RWPE1 (cell line): Measurements from ENCODE around the gene ADGRL3.

Experiments
- CTCF ChIA-PET: fragments of 350-600 bp; sonication (Branson Sonifier 250); formaldehyde crosslinking; extraction: SDS; loops from one replicate; lab custom pipeline; 2021; lab: Yijun Ruan, JAX
- POLR2A ChIA-PET: fragments of 400-600 bp; formaldehyde crosslinking; extraction: SDS; loops from one replicate; lab custom pipeline; 2020; ENCODE audit warnings: antibody characterized with exemption; ENCODE audit not compliant: low non-redundant PET; lab: Yijun Ruan, JAX
- DNase-seq: peaks from one replicate; pipeline ENCODE4 v3.0.0; 2012; ENCODE audit warnings: low spot score
- H3K27ac ChIP-seq: fragments of 450-650 bp; 2 replicates; pipeline ENCODE4 v1.5.1; 2017
- TF ChIP-seq, protein P1 (sequence below): fragments of 450-650 bp; conservative IDR thresholded peaks from 2 replicates; pipeline ENCODE4 v1.5.1; 2017; ENCODE audit warnings: low read depth, mild to moderate bottlenecking

The ADGRL3 gene

DNA sequence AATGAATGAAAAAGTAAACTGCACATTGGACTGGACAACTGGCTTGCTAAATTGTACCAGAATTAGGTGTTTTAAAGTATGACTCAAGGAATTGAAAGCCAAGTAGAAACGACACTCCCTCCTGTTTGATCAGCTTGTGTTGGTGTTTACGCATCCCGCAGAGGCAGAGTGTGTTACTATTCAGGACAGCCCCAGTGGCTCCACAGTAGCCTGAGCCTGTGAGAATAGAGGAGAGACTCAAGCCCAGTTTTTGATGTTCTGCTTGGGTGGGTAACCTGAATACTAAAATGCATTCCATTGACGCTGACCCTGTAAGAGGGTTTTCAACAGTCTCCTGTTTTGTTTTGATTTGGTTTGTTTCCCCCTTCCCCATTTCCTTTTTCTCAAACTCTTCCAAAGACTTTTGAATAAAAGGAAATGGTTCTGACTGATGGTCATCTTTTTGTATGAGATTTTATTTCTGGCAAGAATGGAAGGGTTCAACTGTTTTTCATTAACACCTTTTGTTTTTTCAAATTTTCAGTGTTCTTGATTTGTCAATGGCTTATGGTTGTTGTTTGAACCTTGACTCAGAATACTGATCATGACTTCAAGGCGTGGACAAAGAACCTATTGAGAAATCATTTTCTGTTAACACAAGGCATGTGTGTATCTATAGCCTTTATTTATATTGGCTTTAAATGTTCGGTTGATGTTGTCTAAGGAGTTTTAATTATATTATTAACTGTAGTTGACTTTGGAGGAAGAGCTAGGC is 10.2 kb downstream of the ADGRL3 start:
- ChIA-PET POLR2A (no interaction called here), CTCF (no interaction called here)
- no peak overlapping the region for H3K27ac ChIP-seq
- TF ChIP-seq, protein P1, sequence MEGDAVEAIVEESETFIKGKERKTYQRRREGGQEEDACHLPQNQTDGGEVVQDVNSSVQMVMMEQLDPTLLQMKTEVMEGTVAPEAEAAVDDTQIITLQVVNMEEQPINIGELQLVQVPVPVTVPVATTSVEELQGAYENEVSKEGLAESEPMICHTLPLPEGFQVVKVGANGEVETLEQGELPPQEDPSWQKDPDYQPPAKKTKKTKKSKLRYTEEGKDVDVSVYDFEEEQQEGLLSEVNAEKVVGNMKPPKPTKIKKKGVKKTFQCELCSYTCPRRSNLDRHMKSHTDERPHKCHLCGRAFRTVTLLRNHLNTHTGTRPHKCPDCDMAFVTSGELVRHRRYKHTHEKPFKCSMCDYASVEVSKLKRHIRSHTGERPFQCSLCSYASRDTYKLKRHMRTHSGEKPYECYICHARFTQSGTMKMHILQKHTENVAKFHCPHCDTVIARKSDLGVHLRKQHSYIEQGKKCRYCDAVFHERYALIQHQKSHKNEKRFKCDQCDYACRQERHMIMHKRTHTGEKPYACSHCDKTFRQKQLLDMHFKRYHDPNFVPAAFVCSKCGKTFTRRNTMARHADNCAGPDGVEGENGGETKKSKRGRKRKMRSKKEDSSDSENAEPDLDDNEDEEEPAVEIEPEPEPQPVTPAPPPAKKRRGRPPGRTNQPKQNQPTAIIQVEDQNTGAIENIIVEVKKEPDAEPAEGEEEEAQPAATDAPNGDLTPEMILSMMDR = no peak
- DNase-seq = no peak

DNA sequence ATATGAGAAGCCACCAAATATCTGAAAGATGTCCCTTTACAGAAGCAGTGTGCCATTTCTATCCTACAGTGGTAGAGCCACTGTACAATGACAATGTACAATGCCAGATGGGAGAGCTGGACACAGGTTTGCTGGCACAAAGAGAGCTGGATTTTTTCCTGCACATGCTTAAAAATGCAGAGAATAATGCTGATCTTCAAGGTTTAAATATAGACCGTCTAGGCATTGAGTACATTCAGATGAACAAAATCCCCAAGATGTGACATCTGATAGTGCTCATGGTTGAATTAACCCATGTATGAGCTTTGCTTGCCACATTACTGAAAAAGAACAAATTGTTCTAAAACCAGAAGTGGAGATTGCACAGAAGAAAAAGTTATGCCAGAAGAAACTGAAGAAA is 11.7 kb downstream of the ADGRL3 start:
- H3K27ac ChIP-seq = no peak overlapping the region
- TF ChIP-seq, protein P1 = no peak
- DNase-seq = no peak
- ChIA-PET CTCF (no interaction called here), POLR2A (no interaction called here)

DNA sequence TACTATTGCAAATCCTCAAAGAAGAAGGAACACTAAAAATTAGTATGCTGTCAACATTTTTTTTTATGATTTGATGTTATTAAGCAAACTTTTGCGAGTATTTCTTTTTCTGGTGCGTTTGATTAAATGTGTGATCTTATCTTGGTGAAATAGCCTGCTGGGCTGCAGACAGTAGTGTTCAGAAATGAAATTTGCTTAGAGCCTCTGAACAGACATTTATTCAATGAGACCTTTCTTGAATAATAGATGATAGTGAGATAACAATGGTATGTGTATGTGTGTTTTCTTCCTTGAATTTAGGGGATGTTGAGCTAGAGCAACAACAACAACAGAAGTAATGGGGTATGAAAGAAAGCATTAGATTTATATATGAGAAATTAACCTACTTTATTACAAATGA is 12.7 kb downstream of the ADGRL3 start:
- ChIA-PET CTCF (no interaction called here), POLR2A (no interaction called here)

DNA sequence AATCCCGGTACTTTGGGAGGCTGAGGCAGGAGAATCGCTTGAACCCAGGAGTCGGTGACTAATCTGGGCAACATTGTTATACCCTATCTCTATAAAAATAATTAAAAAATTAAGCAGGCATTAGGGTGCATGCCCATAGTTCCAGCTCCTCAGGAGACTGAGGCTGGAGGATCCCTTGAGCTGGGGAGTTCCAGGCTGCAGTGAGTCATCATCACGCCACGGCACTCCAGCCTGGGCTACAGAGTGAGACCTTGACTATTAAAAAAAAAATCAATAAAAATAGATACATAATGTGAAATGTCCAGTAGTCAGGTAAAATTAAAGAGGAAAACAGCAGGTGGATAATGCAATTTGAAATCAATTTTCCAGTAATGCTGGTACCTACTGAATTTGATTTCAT is 14.6 kb downstream of the ADGRL3 start:
- no peak overlapping the region for H3K27ac ChIP-seq
- ChIA-PET POLR2A (no interaction called here), CTCF (no interaction called here)
- TF ChIP-seq, protein P1 = no peak
- DNase-seq = no peak

More for the DNA sequence above, 12.7 kb downstream of the ADGRL3 start:
- DNase-seq = no peak
- H3K27ac ChIP-seq = no peak overlapping the region
- TF ChIP-seq, protein P1 = no peak

DNA sequence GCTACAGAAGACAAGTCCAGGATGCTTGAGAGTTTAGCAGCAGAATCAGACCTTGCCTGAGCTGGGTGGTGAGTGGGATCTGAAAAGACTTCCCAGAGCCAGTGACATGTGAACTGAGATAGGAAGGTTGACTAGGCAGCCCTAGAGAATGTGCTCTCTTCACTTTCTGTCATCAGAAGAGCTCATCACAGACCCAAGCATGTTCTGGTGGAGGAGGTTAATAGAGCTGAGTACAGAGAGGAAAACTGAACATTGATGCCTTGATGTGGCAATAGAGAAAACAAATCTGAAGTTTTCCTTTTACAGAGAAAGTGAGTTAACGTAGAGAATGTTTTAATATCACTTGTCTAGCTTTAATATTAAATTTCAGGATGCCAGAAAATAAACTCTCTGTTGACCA is 17.1 kb downstream of the ADGRL3 start:
- no peak overlapping the region for H3K27ac ChIP-seq
- ChIA-PET CTCF (no interaction called here), POLR2A (no interaction called here)
- TF ChIP-seq, protein P1 = no peak
- DNase-seq = no peak

DNA sequence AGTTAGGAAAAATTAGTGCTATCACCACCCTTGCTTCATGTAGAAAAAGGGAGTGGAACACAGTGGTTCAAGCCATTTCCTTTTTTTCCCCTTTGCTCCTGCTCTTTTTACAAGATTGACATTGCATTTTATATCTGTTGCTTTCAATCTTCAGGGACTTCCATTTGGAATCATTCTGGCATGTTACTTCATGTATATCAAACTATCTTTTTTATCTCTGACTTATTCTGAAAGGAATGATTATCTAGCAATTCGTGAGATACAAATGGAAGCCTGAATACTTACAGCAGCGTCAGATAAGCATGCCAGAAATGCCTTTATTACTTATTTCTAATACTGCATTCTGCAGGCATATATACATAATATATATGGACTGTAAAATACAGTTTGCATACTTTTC is 20.4 kb downstream of the ADGRL3 start:
- DNase-seq = no peak
- TF ChIP-seq, protein P1 = no peak
- POLR2A ChIA-PET = no interaction called here
- CTCF ChIA-PET = no interaction called here
- H3K27ac ChIP-seq = no peak overlapping the region
